Activated CD8-positive, alpha-beta memory T cell treated with anti-CD3 and anti-CD28 coated beads for 4 hours (primary cell): Measurements from ENCODE around the gene TMEM114.
A peak's percentile ranks its signal among the peaks of the same experiment; 100 is the strongest.
"Not testable (repeated sequence)": the region's sequence is repeated elsewhere in the genome, so short reads cannot be mapped to it uniquely, and the experiment has no call there.

Experiments used
- DNase-seq, 2 donors: peaks; one replicate each; pipeline ENCODE4 v3.0.0-alpha.2; 2020; ENCODE audit warnings: low read depth in 2 of 2

The TMEM114 gene

GRCh38 chr16:8576141-8577004 is 13.9 kb downstream of the TMEM114 start:
- no peak for DNase-seq

DNA sequence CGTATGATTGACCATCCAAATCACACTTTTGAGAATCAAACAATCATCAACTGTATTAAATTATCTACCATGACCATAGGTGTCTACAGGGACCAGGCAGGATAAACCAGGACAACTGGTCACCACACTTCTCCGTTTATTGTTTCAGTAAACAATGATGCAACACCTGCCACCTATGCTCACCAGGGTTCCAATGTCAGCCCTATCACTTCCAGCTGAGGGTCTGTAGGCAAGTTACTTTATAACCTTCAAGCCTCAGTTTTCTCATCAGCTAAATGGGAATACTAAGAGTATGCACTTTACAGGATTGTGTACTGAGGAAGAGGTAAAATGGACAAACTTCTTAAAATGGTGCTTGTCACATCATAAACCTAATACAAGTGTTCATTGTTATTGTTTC is 14.9 kb downstream of the TMEM114 start:
- DNase-seq, result no peak

DNA sequence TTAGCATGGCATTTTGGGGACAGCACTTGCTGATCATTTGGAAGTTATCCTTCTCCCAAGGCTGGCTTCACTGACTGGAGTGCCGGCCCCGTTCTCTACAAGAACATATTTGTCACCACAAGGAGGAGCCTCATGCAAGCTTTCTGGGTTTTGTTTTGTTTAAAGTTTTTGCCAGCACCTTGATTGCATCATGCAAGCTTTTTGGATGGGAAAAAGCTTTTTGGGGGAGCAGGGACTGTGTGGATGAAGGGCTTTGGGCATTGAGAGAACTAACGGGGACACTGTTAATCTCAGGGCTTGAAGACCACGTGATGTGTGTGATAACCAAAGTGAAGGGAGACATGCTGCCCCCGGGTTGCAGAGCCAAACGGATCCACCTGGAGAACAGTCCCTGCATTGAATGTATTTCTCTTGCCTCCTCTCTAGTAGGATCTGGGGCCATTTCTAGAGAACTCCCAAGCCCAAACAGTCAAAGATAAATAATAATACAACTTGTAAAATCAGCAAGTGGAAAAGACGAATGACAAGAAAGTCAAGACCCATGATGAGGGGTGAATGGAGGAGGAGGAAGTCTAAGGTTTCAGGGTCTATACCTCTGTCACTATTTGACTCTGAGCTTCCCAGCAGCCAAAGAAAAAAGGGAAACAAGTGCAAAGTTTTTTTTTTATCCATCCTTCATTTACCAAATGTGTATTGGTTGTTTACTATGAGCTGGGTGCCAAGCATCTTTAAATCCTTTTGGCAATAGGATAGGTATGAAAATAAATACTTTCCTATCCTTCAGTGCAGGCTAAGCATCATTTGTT is 17.2 kb downstream of the TMEM114 start:
- no peak for DNase-seq

DNA sequence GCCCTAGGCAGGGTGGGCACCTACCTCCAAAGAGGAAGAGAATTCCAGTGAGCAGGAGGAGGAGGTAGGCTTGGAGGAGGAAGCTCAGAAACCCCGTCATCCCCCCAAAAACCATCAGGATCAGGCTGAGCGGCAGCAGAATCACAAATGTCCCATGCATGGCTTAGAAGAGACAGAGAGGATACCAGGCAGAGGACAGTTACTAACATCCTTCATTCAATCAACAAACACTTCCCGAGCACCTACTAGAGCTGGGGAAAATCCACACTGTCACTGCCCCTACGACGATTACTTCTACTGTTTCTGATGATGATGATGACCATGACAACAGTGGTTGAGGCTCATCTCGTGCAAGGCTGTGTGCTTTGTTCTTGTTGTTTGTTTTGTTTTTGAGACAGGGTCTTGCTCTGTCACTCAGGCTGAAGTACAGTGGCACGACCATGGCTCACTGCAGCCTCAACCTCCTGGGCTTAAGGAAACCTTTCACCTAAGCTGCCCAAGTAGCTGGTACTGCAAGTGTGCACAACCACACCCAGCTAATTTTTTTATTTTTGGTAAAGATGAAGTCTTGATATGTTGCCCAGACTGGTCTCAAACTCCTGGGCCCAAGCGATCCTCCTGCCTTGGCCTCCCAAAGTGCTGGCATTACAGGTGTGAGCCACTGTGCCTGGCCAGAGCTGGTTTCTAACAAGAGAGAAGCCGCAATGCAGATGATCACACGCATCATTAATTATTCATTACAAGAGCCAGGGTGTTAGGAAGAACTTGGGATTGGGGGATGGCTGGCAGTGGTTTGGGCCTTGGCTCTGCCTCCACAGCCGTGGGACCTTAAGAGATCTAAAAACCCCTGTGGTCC is 18.0 kb downstream of the TMEM114 start:
- DNase-seq, result no peak

GRCh38 chr16:8571061-8571596 is 19.2 kb downstream of the TMEM114 start:
- DNase-seq, result no peak

DNA sequence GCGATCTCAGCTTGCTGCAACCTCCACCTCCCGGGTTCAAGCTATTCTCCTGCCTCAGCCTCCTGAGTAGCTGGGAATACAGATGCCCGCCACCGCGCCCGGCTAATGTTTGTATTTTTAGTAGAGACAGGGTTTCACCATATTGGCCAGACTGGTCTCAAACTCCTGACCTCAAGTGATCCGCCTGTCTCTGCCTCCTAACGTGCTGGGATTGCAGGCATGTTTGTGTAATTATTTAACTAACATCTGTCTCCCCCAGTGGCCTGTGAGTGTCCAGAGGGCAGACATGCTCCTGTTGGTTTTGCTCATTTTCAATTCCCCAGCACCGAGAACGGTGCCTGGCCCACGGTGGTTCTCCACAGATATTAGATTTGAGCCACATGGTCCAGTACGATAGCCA is 19.9 kb downstream of the TMEM114 start:
- DNase-seq, result not testable (repeated sequence)

GRCh38 chr16:8569650-8570346 is 20.5 kb downstream of the TMEM114 start:
- DNase-seq, result no peak

DNA sequence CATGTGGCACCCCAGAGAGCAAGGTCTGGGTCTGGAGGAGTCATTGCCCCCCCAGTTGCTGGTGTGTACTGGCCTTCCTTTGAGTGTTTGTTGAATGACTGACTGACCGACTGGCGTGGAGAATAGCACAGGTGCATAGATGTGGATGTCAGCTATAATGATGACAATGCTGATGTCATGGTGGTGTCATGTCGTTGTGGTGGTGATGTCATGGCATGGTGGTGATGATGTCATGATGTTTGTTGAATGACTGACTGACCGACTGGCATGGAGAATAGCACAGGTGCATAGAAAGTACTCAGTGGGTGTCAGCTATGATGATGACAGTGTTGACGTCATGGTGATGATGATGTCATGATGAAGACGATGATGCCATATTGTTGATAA is 22.1 kb downstream of the TMEM114 start:
- DNase-seq, result no peak

GRCh38 chr16:8567355-8568230 is 22.7 kb downstream of the TMEM114 start:
- peak; percentile 47 to 55 for DNase-seq

GRCh38 chr16:8565498-8565897 is 24.8 kb downstream of the TMEM114 start:
- DNase-seq, result no peak

DNA sequence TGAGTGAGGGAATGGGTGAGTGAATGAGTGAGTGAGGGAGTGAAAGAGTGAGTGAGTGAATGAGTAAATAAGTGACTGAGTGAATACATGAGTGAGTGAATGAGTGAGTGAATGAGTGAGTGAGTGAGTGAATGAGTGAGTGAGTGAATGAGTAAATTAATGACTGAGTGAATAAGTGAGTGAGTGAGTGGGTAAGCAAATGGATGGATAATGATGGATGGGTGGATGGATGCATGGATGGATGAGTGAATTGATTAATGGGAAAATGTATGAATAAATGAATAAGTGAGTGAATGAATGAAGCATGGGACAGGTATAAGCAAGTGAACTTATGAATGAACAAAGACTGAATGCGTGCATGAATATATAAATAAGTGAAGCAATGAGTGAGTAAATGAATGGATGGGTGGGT is 25.4 kb downstream of the TMEM114 start:
- no peak for DNase-seq

DNA sequence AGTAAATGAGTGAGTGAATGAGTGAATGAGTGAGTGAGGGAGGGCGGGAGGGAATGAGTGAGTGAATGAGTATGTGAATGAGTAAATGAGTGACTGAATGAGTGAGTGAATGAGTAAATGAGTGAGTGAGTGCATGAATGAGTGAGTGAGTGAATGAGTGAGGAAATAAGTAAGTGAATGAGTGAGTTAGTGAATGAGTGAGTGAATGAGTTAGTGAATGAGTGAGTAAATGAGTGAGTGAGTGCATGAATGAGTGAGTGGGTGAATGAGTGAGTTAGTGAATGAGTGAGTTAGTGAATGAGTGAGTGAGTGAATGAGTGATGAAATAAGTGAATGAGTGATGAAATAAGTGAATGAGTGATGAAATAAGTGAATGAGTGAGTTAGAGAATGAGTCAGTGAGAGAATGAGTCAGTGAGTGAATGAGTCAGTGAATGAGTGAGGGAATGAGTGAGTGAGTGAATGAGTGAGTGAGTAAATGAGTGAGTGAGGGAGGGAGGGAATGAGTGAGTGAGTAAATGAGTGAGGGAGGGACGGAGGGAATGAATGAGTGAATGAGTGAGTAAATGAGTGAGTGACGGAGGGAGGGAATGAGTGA is 26.3 kb downstream of the TMEM114 start:
- DNase-seq, result not testable (repeated sequence)

GRCh38 chr16:8561496-8561895 is 28.8 kb downstream of the TMEM114 start:
- no peak for DNase-seq

GRCh38 chr16:8555400-8555799 is 34.9 kb downstream of the TMEM114 start:
- DNase-seq, result no peak

DNA sequence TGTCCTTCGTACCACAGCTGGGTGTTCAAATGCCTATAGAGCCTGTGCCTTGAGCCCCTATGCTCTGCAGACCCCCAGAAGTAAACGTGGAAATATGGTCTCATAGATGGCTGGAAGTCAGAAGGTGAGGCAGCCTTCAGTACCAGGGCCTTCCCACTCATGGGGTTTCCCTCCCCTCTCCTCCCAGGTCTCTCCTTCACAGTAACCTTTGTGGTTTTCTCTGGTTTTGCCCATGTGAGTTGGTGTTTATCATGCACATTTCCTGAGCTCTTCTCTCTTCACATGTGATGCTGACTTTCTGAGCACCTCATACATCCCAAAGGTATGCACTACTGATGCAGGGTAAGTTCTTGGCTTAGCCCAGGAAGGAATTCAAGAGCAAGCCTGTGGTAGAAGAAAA is 35.4 kb downstream of the TMEM114 start:
- no peak for DNase-seq

- no peak for DNase-seq
Observed at GRCh38 chr16:8554022-8554421, 36.3 kb downstream of the TMEM114 start.

GRCh38 chr16:8552487-8553221 is 37.7 kb downstream of the TMEM114 start:
- DNase-seq, result no peak

DNA sequence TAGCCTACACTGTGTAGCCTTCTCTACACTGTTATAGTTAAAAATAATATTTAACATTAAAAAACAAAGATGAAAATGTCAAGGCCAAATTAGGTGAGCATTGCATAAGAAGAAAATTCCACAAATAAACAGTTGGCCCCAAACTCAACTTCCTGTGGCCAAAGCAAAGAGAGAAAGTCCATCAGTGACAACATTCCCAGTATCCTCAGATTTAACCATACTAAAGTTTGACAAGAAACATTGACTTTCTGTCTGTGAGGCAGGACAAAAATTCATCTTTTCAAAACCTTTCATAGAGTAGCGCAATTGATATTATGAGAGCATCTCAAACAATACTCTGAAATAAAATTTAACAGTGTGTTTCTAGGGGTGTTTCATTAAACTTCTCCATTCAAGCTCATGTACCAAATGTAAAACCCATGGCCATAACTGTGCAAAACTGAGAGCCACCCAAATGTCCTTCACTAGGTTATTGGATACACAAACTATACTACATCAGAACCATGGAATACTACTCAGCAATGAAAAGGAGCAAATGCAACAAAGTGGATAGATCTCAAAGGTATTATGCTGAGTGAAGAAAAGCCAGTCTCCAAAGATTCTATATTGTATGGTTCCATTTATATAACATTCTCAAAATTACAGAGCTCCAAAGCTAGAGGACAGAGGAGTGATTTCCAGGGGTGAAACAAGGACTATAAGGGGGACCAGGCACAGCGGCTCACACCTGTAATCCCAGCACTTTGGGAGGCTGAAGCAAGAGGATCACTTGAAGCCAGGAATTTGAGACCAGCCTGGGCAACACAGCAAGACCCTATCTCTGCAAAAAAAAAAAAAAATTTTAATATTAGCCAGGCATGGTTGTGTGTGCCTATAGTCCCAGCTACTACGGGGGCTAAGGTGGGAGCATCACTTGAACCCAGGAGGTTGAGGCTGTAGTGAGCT is 38.7 kb downstream of the TMEM114 start:
- DNase-seq, result no peak
